ENCODE measurements around the gene THSD4. TPM values are rescaled to one million over a fixed set of nuclear protein-coding genes. Genes with fewer than 3 reads are reported as not detected.
"Not testable (repeated sequence)": the region's sequence is repeated elsewhere in the genome, so short reads cannot be mapped to it uniquely, and the experiment has no call there.

Gene THSD4
- total RNA-seq, 4 donors from 2014 or later, result 2.7 to 49.2 (median 15.8) TPM

DNA sequence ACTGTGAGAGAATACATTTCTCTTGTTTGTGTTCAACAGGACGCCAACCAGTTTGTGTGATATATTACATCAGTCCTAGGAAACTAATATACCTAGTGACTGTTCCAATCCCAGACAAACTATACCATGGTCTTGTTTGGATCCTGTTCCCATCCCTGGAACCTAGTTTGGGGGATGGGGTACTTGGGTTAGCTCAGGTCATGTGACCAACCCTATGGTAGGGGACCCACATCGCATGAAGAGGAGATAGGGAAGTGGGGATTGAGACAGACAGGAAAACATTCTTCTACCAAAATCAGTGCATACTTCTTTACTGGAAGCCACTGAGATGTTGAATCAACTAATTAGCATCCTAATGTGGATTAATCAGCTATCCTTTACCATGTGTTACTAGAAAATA is 146.1 kb downstream of the THSD4 start:
- DNase-seq (ENCODE audit: low spot score) (no peak), ATAC-seq (ENCODE audit: low FRiP score) (no peak)
- TF ChIP-seq, protein P1, sequence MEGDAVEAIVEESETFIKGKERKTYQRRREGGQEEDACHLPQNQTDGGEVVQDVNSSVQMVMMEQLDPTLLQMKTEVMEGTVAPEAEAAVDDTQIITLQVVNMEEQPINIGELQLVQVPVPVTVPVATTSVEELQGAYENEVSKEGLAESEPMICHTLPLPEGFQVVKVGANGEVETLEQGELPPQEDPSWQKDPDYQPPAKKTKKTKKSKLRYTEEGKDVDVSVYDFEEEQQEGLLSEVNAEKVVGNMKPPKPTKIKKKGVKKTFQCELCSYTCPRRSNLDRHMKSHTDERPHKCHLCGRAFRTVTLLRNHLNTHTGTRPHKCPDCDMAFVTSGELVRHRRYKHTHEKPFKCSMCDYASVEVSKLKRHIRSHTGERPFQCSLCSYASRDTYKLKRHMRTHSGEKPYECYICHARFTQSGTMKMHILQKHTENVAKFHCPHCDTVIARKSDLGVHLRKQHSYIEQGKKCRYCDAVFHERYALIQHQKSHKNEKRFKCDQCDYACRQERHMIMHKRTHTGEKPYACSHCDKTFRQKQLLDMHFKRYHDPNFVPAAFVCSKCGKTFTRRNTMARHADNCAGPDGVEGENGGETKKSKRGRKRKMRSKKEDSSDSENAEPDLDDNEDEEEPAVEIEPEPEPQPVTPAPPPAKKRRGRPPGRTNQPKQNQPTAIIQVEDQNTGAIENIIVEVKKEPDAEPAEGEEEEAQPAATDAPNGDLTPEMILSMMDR (IDR thresholded peaks at IDR 0.05), result no peak

- DNase-seq (ENCODE audit: low spot score) (no peak), ATAC-seq (ENCODE audit: low FRiP score) (no peak)
- TF ChIP-seq, protein P1 (IDR thresholded peaks at IDR 0.05), result no peak
Measured at GRCh38 chr15:71261909-71262308, 146.6 kb downstream of the THSD4 start.

GRCh38 chr15:71262599-71262998 is 147.3 kb downstream of the THSD4 start:
- DNase-seq (ENCODE audit: low spot score), result no peak
- no peak for ATAC-seq (ENCODE audit: low FRiP score)

GRCh38 chr15:71265606-71266005 is 150.3 kb downstream of the THSD4 start:
- not testable (repeated sequence) for ATAC-seq (ENCODE audit: low FRiP score); DNase-seq (ENCODE audit: low spot score)

More at GRCh38 chr15:71262599-71262998, 147.3 kb downstream of the THSD4 start:
- TF ChIP-seq, protein P1 (IDR thresholded peaks at IDR 0.05), result no peak

GRCh38 chr15:71271327-71271726 is 156.1 kb downstream of the THSD4 start:
- DNase-seq (ENCODE audit: low spot score) (no peak), ATAC-seq (ENCODE audit: low FRiP score) (no peak)
- TF ChIP-seq, protein P1 (IDR thresholded peaks at IDR 0.05), result no peak

GRCh38 chr15:71272932-71273331 is 157.7 kb downstream of the THSD4 start:
- TF ChIP-seq, protein P1 (IDR thresholded peaks at IDR 0.05), result no peak
- DNase-seq (ENCODE audit: low spot score), result no peak
- no peak for ATAC-seq (ENCODE audit: low FRiP score)

- no peak for DNase-seq (ENCODE audit: low spot score)
- TF ChIP-seq, protein P1 (IDR thresholded peaks at IDR 0.05), result no peak
- ATAC-seq (ENCODE audit: low FRiP score), result no peak
Measured at GRCh38 chr15:71273731-71274447, 158.6 kb downstream of the THSD4 start.
